Mesendoderm (in vitro differentiated cells): Measurements from ENCODE around the gene C5AR1.

Source experiments
- DNase-seq: peaks from one replicate; pipeline ENCODE4 v3.0.0; 2013
- H2AK5ac ChIP-seq: 2 replicates; pipeline ENCODE4 v1.6.1; 2013; ENCODE audit warnings: low read length, inconsistent platforms
- H2BK120ac ChIP-seq: 2 replicates; pipeline ENCODE4 v1.6.1; 2013; ENCODE audit warnings: low read depth, mild to moderate bottlenecking, low read length, moderate library complexity, mixed read lengths
- H2BK15ac ChIP-seq: replicated peaks from 2 replicates; pipeline ENCODE4 v1.6.1; 2013; ENCODE audit warnings: low read depth, mild to moderate bottlenecking, moderate library complexity
- H2BK5ac ChIP-seq: 2 replicates; pipeline ENCODE4 v1.6.1; 2013; ENCODE audit warnings: low read length, inconsistent platforms
- H3K18ac ChIP-seq: 2 replicates; pipeline ENCODE4 v1.6.1; 2013; ENCODE audit warnings: mild to moderate bottlenecking, low read length, mixed read lengths
- H3K23ac ChIP-seq: one replicate; pipeline ENCODE4 v1.6.1; 2013; ENCODE audit warnings: low read length
- H3K27ac ChIP-seq: 2 replicates; pipeline ENCODE4 v1.5.1; 2013; ENCODE audit warnings: low read depth, mild to moderate bottlenecking, inconsistent platforms, low read length, moderate library complexity
- H3K27me3 ChIP-seq: 2 replicates; pipeline ENCODE4 v1.6.1; 2013; ENCODE audit warnings: low read length, control low read depth, mild to moderate bottlenecking, inconsistent platforms; ENCODE audit not compliant: insufficient read depth, poor library complexity
- H3K36me3 ChIP-seq: 2 replicates; pipeline ENCODE4 v1.6.1; 2013; ENCODE audit warnings: low read length, inconsistent platforms; ENCODE audit not compliant: control insufficient read depth, insufficient read depth
- H3K4ac ChIP-seq: one replicate; pipeline ENCODE4 v1.6.1; 2013; ENCODE audit warnings: low read depth, mild to moderate bottlenecking, low read length, moderate library complexity
- H3K4me1 ChIP-seq: 2 replicates; pipeline ENCODE4 v1.6.1; 2013; ENCODE audit warnings: low read depth, low read length, inconsistent platforms; ENCODE audit not compliant: control insufficient read depth
- H3K4me2 ChIP-seq: 2 replicates; pipeline ENCODE4 v1.6.1; 2013; ENCODE audit warnings: low read length
- H3K4me3 ChIP-seq: 2 replicates; pipeline ENCODE4 v1.5.1; 2013; ENCODE audit warnings: mild to moderate bottlenecking, low read length
- H3K56ac ChIP-seq: one replicate; pipeline ENCODE4 v1.6.1; 2013; ENCODE audit warnings: low read length
- H3K79me1 ChIP-seq: 2 replicates; pipeline ENCODE4 v1.6.1; 2013; ENCODE audit warnings: low read length, inconsistent platforms
- H3K79me2 ChIP-seq: 2 replicates; pipeline ENCODE4 v1.6.1; 2013; ENCODE audit warnings: mild to moderate bottlenecking, low read length; ENCODE audit not compliant: control insufficient read depth, insufficient read depth
- H3K9ac ChIP-seq: 2 replicates; pipeline ENCODE4 v1.6.1; 2013; ENCODE audit warnings: low read length, inconsistent platforms
- H4K5ac ChIP-seq: one replicate; pipeline ENCODE4 v1.6.1; 2013; ENCODE audit warnings: low read length
- H4K8ac ChIP-seq: one replicate; pipeline ENCODE4 v1.6.1; 2013; ENCODE audit warnings: low read depth, mild to moderate bottlenecking, control low read depth, low read length, moderate library complexity
- WGBS: extraction: QIAGEN DNeasy Blood & Tissue Kit; methylation state at CpG from one replicate; pipeline ENCODE4 v1.1.7; 2013; ENCODE audit warnings: low lambda C conversion rate, missing lambda C conversion rate; ENCODE audit not compliant: insufficient coverage; ENCODE audit errors: extremely low coverage; 5-methylcytosine and 5-hydroxymethylcytosine counted together

C5AR1 gene

DNA sequence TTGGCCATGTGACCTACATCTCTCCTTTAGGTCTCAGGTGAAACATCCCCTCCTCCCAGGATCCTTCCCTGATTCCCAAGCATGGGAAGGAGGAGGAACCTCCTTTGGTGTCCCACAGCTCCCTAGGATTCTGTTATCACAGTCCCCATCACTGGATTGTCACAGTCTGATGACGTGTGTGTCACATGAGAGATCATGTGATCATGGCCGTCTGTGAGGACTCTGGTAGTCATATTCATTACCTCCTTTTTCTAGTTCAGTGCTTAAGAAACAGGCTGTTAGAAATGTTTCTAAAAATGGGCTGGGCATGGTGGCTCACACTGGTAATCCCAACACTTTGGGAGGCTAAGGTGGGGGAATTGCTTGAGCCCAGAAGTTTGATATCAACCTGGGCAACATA is 42.4 kb downstream of the C5AR1 start:
- Histone ChIP-seq H3K23ac (no peak overlapping the region), H2BK5ac (no peak overlapping the region), H3K9ac (no peak overlapping the region), H3K4ac (no peak overlapping the region), H3K27me3 (no peaks in the 10 kb centered on the region), H3K27ac (no peak overlapping the region), H2AK5ac (no peak overlapping the region), H2BK15ac (no peak overlapping the region), H3K18ac (no peak overlapping the region), H3K79me1 (peaks cover 26% of the 10 kb centered on the region), H3K56ac (no peak overlapping the region), H4K8ac (no peak overlapping the region), H3K4me3 (no peak overlapping the region), H4K5ac (no peak overlapping the region), H2BK120ac (no peak overlapping the region), H3K4me1 (peaks cover 1% of the 10 kb centered on the region), H3K36me3 (peaks cover 11% of the 10 kb centered on the region), H3K79me2 (peaks cover 34% of the 10 kb centered on the region), H3K4me2 (no peak overlapping the region)
- no CpG with 5 or more reads among the region's 2 CpGs for WGBS
- DNase-seq, result peak; percentile 49

GRCh38 chr19:47353307-47353712 is 43.6 kb downstream of the C5AR1 start:
- Histone ChIP-seq H2BK15ac (no peak overlapping the region), H2BK5ac (no peak overlapping the region), H3K4ac (no peak overlapping the region), H4K5ac (no peak overlapping the region), H2AK5ac (no peak overlapping the region), H3K27me3 (no peaks in the 10 kb centered on the region), H3K79me1 (peaks cover 28% of the 10 kb centered on the region), H4K8ac (no peak overlapping the region), H3K79me2 (peaks cover 34% of the 10 kb centered on the region), H2BK120ac (no peak overlapping the region), H3K23ac (no peak overlapping the region), H3K56ac (no peak overlapping the region), H3K9ac (no peak overlapping the region), H3K36me3 (peaks cover 17% of the 10 kb centered on the region), H3K18ac (no peak overlapping the region), H3K27ac (no peak overlapping the region), H3K4me1 (peaks cover 1% of the 10 kb centered on the region), H3K4me2 (no peak overlapping the region), H3K4me3 (no peak overlapping the region)
- WGBS, result no CpG with 5 or more reads among the region's 24 CpGs
- no peak for DNase-seq

GRCh38 chr19:47356900-47357299 is 47.2 kb downstream of the C5AR1 start:
- Histone ChIP-seq H3K23ac (no peak overlapping the region), H2AK5ac (no peak overlapping the region), H3K36me3 (peaks cover 22% of the 10 kb centered on the region), H3K27ac (no peak overlapping the region), H3K9ac (no peak overlapping the region), H3K4ac (no peak overlapping the region), H3K27me3 (no peaks in the 10 kb centered on the region), H3K4me1 (no peaks in the 10 kb centered on the region), H2BK5ac (no peak overlapping the region), H4K5ac (no peak overlapping the region), H3K4me3 (no peak overlapping the region), H2BK120ac (no peak overlapping the region), H3K79me1 (peaks cover 13% of the 10 kb centered on the region), H4K8ac (no peak overlapping the region), H3K4me2 (no peak overlapping the region), H2BK15ac (no peak overlapping the region), H3K56ac (no peak overlapping the region), H3K79me2 (peaks cover 14% of the 10 kb centered on the region), H3K18ac (no peak overlapping the region)
- DNase-seq, result no peak
- WGBS, result no CpG with 5 or more reads among the region's 6 CpGs

DNA sequence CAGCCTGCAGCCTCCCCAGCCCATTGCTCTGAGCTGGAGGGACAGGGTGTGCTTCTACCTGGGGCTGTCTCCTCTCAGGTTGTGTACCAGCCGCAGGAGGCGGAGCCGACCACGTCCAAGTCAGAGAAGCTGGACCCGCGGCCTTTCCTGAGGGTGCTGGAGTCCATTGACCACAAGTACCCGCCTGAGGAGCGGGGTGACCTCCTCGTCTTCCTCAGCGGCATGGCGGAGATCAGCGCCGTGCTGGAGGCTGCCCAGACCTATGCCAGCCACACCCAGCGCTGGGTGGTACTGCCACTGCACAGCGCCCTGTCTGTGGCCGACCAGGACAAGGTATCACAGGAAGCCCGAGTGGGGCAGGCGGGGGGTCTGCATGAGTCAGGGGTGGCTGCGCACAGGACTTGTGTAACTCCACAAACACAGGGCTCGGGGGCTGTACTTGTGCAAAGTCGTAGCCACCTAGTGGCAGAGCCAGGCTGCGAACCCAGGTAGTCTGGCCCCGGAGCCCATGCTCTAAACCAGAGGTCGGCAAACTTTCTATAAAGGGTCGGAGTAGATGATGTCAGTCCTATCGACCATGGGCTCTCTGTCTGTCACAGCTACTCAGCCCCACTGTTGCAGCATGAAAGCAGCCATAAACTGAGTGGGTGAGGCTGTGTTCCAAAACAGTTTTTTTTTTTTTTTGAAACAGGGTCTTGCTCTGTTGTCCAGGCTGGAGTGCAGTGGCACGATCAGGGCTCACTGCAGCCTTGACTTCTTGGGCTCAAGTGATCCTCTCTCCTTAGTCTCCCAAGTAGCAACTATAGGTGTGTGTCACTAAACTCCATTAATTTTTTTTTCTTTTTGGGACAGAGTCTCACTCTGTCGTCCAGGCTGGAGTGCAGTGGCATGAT is 48.4 kb downstream of the C5AR1 start:
- Histone ChIP-seq H3K27ac (no peak overlapping the region), H3K23ac (no peak overlapping the region), H4K8ac (no peak overlapping the region), H2AK5ac (no peak overlapping the region), H3K79me1 (peaks cover 8% of the 10 kb centered on the region), H3K9ac (no peak overlapping the region), H3K4me2 (no peak overlapping the region), H3K56ac (no peak overlapping the region), H3K27me3 (no peaks in the 10 kb centered on the region), H3K4me1 (no peaks in the 10 kb centered on the region), H3K4ac (no peak overlapping the region), H3K36me3 (peaks cover 21% of the 10 kb centered on the region), H2BK120ac (no peak overlapping the region), H4K5ac (no peak overlapping the region), H2BK15ac (no peak overlapping the region), H2BK5ac (no peak overlapping the region), H3K4me3 (no peak overlapping the region), H3K79me2 (peaks cover 7% of the 10 kb centered on the region), H3K18ac (no peak overlapping the region)
- DNase-seq, result peak; percentile 52
- WGBS, result no CpG with 5 or more reads among the region's 28 CpGs

DNA sequence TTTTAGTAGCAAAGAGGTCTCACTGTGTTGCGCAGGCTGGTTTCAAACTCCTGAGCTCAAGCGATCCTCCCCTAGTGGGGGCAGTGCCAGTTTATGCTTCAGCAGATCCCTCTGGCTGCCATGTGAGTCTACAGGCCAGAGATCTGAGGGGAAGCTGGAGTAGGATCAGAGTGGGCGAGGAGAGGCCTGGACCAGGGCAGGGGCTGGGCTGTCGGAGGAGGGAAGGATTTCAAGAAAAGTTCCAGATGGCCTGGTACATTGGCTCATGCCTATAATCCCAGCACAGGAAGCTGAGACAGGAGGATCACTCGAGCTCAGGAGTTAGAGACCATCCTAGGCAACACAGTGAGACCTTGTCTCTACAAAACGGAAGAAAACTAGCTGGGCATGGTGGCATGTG is 49.3 kb downstream of the C5AR1 start:
- WGBS, result no CpG with 5 or more reads among the region's 6 CpGs
- Histone ChIP-seq H3K27ac (no peak overlapping the region), H3K36me3 (peaks cover 19% of the 10 kb centered on the region), H3K9ac (no peak overlapping the region), H3K23ac (no peak overlapping the region), H3K4me2 (no peak overlapping the region), H3K4ac (no peak overlapping the region), H2BK120ac (no peak overlapping the region), H3K4me1 (no peaks in the 10 kb centered on the region), H2BK15ac (no peak overlapping the region), H4K8ac (no peak overlapping the region), H4K5ac (no peak overlapping the region), H3K27me3 (no peaks in the 10 kb centered on the region), H2AK5ac (no peak overlapping the region), H3K4me3 (no peak overlapping the region), H3K18ac (no peak overlapping the region), H3K56ac (no peak overlapping the region), H2BK5ac (no peak overlapping the region), H3K79me2 (peaks cover 2% of the 10 kb centered on the region), H3K79me1 (peaks cover 4% of the 10 kb centered on the region)
- DNase-seq, result no peak

GRCh38 chr19:47362321-47362720 is 52.7 kb downstream of the C5AR1 start:
- Histone ChIP-seq H3K4me2 (no peak overlapping the region), H4K8ac (no peak overlapping the region), H4K5ac (no peak overlapping the region), H3K79me1 (peaks cover under 1% of the 10 kb centered on the region), H3K18ac (no peak overlapping the region), H3K4ac (no peak overlapping the region), H3K79me2 (no peaks in the 10 kb centered on the region), H3K27me3 (no peaks in the 10 kb centered on the region), H2BK120ac (no peak overlapping the region), H3K56ac (no peak overlapping the region), H2BK15ac (no peak overlapping the region), H3K9ac (no peak overlapping the region), H3K4me1 (no peaks in the 10 kb centered on the region), H3K4me3 (no peak overlapping the region), H3K36me3 (peaks cover 25% of the 10 kb centered on the region), H3K27ac (no peak overlapping the region), H2BK5ac (no peak overlapping the region), H3K23ac (no peak overlapping the region), H2AK5ac (no peak overlapping the region)
- DNase-seq, result no peak
- WGBS, result no CpG with 5 or more reads among the region's 21 CpGs
